IMR-90 (cell line): Measurements from ENCODE around the gene LRP5.

Source experiments
- CHD1 ChIP-seq: IDR thresholded peaks from 2 replicates; pipeline ENCODE4 v1.6.1; 2012; ENCODE audit warnings: low read depth, low read length, improper control_type of control experiment
- POLR2A ChIP-seq: IDR thresholded peaks from 2 replicates; pipeline ENCODE4 v1.6.1; 2012; ENCODE audit warnings: mild to moderate bottlenecking, low read depth, low read length
- RAD21 ChIP-seq: IDR thresholded peaks from 2 replicates; pipeline ENCODE4 v1.6.1; 2012; ENCODE audit warnings: low read length, improper control_type of control experiment
- RFX5 ChIP-seq: IDR thresholded peaks from 2 replicates; pipeline ENCODE4 v1.8.0; 2012; ENCODE audit warnings: low read depth, mild to moderate bottlenecking, low read length, moderate library complexity
- TF ChIP-seq, protein P1 (sequence below): conservative IDR thresholded peaks from 2 replicates; pipeline ENCODE4 v1.5.1; 2012; ENCODE audit warnings: mild to moderate bottlenecking, low read depth, low read length, improper control_type of control experiment
- TF ChIP-seq, protein P2 (sequence below): fragments of 150-350 bp; IDR thresholded peaks from 2 replicates; pipeline ENCODE4 v1.6.1; 2017; ENCODE audit warnings: mild to moderate bottlenecking, antibody characterized with exemption, low read length, low read depth

DNA sequence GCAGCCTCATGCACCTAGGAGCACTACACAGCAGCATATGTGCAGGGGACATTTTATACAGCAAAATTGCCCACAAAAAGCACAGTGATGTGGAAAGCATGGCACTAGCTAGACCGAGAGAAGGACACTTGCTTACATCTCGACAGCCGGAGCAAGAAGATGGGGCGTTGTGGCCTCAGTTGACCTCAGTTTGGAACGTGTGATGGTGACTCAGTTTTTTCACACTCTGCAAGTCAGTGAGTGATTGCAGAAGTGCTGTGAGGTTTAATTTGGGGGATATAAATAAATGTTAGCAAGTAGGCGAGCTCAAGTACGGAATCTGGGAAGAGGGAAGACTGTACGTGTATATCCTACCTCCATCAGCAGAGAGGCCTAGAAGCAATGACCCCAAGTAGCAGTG, 23.3 kb downstream of the LRP5 start:
- TF ChIP-seq, protein P1, sequence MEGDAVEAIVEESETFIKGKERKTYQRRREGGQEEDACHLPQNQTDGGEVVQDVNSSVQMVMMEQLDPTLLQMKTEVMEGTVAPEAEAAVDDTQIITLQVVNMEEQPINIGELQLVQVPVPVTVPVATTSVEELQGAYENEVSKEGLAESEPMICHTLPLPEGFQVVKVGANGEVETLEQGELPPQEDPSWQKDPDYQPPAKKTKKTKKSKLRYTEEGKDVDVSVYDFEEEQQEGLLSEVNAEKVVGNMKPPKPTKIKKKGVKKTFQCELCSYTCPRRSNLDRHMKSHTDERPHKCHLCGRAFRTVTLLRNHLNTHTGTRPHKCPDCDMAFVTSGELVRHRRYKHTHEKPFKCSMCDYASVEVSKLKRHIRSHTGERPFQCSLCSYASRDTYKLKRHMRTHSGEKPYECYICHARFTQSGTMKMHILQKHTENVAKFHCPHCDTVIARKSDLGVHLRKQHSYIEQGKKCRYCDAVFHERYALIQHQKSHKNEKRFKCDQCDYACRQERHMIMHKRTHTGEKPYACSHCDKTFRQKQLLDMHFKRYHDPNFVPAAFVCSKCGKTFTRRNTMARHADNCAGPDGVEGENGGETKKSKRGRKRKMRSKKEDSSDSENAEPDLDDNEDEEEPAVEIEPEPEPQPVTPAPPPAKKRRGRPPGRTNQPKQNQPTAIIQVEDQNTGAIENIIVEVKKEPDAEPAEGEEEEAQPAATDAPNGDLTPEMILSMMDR, result no peak
- TF ChIP-seq CHD1 (no peak), POLR2A (no peak), RFX5 (no peak), RAD21 (no peak)
- TF ChIP-seq, protein P2, sequence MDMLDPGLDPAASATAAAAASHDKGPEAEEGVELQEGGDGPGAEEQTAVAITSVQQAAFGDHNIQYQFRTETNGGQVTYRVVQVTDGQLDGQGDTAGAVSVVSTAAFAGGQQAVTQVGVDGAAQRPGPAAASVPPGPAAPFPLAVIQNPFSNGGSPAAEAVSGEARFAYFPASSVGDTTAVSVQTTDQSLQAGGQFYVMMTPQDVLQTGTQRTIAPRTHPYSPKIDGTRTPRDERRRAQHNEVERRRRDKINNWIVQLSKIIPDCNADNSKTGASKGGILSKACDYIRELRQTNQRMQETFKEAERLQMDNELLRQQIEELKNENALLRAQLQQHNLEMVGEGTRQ, result no peak
